Stimulated activated CD8-positive, alpha-beta memory T cell treated with anti-CD3 and anti-CD28 coated beads, Interleukin-15, amount 100 ng/mL, for 48 hours (primary cell): ENCODE results near the gene PRSS53.

Source experiments
- DNase-seq, 2 donors: peaks; one replicate each; pipeline ENCODE4 v3.0.0-alpha.2; 2020; ENCODE audit warnings: low read depth in 2 of 2

Gene PRSS53

GRCh38 chr16:31078597-31079341 lies 10.0 kb downstream of the PRSS53 start:
- DNase-seq = no peak

GRCh38 chr16:31077592-31078396 lies 10.9 kb downstream of the PRSS53 start:
- DNase-seq = no peak

- no peak for DNase-seq
Measured at GRCh38 chr16:31077024-31077423, 11.7 kb downstream of the PRSS53 start.

- DNase-seq = no peak
Measured at GRCh38 chr16:31076319-31076718, 12.4 kb downstream of the PRSS53 start.

GRCh38 chr16:31074814-31075183 lies 13.9 kb downstream of the PRSS53 start:
- no peak for DNase-seq

- peak; percentile 97 to 98 for DNase-seq
Measured at GRCh38 chr16:31073970-31074813, 14.6 kb downstream of the PRSS53 start, which contains the start of the genes ZNF646 and ZNF668. ZNF646 (plus strand) TSS chr16:31074422; CDS start chr16:31076325, 1,903 bp downstream. ZNF668 (minus strand) TSS chr16:31074240; CDS start chr16:31064459, 9,781 bp downstream.

- DNase-seq = peak; percentile 79 to 84
Measured at GRCh38 chr16:31073142-31073969, 15.4 kb downstream of the PRSS53 start.

- no peak for DNase-seq
Measured at GRCh38 chr16:31072540-31073141, 16.1 kb downstream of the PRSS53 start.

GRCh38 chr16:31071861-31072260 lies 16.9 kb downstream of the PRSS53 start:
- no peak for DNase-seq

- DNase-seq = no peak
Measured at GRCh38 chr16:31067342-31067741, 21.4 kb downstream of the PRSS53 start.

GRCh38 chr16:31064882-31065461 lies 23.8 kb downstream of the PRSS53 start:
- DNase-seq = no peak

GRCh38 chr16:31063843-31064611 lies 24.7 kb downstream of the PRSS53 start:
- no peak for DNase-seq

- DNase-seq = no peak
Measured at GRCh38 chr16:31063495-31063842, 25.3 kb downstream of the PRSS53 start.

- DNase-seq = no peak
Measured at GRCh38 chr16:31061813-31062440, 26.8 kb downstream of the PRSS53 start.

- no peak for DNase-seq
Measured at GRCh38 chr16:31061126-31061812, 27.5 kb downstream of the PRSS53 start.

GRCh38 chr16:31055613-31056012 lies 33.1 kb downstream of the PRSS53 start:
- DNase-seq = no peak

- no peak for DNase-seq
Measured at GRCh38 chr16:31052114-31052513, 36.6 kb downstream of the PRSS53 start.

- DNase-seq = no peak
Measured at GRCh38 chr16:31050280-31051030, 38.3 kb downstream of the PRSS53 start.
